Stimulated activated CD8-positive, alpha-beta memory T cell treated with anti-CD3 and anti-CD28 coated beads, Interleukin-15, amount 100 ng/mL, for 24 hours (primary cell): ENCODE results near the gene ZNF382.
A peak's percentile ranks its signal among the peaks of the same experiment; 100 is the strongest.
"Not testable (repeated sequence)": the region's sequence is repeated elsewhere in the genome, so short reads cannot be mapped to it uniquely, and the experiment has no call there.

ENCODE experiments used
- DNase-seq: peaks from one replicate; pipeline ENCODE4 v3.0.0-alpha.2; 2020; ENCODE audit warnings: low read depth

The ZNF382 gene

DNA sequence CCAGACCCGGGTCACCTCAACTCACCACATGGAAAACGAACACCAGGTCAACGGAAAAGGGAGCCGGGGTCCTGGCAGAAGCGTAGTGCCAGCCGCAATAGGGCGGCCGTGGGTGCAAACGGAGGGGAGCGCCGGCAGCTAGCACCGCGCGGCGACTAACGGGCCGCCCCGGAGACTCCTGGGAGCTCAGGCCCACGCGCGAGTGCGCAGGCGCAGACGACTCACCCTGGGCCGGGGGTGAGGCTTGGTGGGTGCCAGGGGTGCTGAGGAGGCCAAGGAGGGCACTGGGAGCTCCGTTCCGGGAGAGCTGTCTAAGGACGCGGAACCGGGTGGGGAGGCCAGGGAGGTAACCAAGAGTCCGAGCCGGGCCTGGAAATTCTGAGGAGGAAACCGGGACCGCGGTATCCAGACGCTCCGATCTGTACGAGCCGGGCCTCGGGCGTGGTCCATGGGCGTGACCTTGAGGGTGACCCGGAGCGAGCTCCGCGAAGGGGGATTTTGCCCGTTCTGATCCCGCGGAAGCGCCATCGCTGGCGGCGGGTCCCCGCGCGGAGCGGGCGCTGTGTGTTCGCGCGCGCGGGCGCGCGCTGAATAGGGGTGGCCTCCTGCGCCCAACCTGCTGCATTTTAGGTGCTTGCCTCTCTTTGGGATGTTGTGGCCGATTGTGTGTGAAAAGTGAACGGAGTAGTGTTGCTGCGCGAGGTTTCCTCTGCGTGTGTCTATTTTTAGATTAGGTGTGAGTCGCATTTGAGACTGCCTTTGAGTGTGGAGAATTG, at the start of gene ZNF382:
Gene ZNF382 (plus strand): TSS at position 213 of the 776 bp plus-strand sequence. CDS start 4,602 bp downstream, outside the sequence.
- DNase-seq = peak; percentile 80

- no peak for DNase-seq
Observed at GRCh38 chr19:36564391-36564790, 40.7 kb upstream of the ZNF382 start.

DNA sequence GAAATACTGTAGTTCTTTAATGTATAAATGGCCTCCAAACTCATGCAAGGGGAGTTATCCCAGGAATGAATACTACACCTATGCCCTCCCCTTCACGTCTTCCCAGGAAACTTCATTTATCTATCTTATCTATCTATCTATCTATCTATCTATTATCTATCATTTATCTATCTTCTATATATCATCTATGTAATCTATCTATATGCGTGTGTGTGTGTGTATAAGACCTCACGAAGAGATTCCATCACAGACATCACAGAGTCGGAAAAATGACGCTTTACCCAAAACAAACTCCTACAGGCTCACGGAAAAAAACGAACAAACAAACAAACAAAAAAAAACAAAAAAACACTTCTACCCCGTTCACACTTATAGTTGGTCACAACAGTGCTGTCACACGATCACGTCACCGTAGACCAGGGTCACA, 32.5 kb upstream of the ZNF382 start:
- DNase-seq = no peak

GRCh38 chr19:36573020-36573894, 31.9 kb upstream of the ZNF382 start, which contains the start of gene ZNF529:
Gene ZNF529 (minus strand): TSS chr19:36573292. CDS start chr19:36572346, 946 bp downstream.
- peak; percentile 60 for DNase-seq

DNA sequence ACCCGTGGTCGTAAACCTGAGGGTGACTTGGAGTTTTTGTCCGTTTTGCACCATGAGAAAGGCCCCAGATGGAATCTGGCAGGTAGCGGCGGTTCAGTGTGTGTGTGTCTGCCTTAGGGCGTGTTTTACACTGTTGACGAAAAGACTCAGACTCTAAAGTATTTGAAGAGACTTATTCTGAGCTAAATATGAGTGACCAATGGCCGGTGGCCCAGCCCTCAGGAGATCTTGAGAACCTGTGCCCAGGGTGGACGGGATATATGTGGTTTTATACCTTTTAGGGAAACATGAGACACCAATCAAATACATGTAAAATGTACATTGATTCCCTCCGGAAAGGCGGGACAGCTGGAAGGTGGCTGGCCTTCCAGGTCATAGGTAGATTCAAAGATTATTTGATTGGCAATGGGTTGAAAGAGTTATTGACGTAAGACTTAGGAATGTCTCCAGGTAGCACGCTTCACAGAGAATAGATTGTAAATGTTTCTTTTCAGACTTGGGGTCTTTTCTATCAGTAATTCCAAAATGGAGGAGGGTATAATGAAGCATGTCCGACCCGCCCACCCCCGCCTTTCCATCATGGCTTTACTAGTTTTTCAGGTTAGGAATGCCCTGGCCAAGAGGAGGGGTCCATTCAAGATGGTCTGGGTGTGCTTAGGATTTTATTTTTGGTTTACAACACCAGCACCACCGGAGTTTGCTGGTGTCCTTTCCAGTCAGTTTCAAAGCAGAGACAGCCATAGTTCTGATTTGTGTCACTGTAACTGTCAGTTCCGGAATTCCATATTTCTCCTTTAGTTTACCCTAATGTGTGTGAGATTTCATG, 31.0 kb upstream of the ZNF382 start:
- DNase-seq = no peak

DNA sequence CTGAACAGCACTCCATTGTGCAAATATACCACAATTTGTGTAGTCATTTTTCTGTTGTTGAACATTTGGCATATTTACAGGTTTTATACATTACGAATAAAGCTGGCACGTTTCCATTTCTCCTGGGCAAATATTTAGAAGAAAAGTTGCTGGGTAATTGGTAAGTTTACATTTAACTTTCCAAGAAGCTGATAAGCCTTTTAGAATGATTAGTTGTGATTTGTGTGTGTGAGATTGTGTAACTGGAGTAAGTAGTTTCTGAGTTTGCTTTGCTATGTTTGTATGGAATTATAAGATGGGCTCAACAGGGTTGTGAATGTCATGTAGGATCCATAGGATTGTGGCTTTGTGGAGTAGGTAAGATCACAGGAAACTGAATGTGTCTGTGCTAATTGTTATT, 30.4 kb upstream of the ZNF382 start:
- no peak for DNase-seq

DNA sequence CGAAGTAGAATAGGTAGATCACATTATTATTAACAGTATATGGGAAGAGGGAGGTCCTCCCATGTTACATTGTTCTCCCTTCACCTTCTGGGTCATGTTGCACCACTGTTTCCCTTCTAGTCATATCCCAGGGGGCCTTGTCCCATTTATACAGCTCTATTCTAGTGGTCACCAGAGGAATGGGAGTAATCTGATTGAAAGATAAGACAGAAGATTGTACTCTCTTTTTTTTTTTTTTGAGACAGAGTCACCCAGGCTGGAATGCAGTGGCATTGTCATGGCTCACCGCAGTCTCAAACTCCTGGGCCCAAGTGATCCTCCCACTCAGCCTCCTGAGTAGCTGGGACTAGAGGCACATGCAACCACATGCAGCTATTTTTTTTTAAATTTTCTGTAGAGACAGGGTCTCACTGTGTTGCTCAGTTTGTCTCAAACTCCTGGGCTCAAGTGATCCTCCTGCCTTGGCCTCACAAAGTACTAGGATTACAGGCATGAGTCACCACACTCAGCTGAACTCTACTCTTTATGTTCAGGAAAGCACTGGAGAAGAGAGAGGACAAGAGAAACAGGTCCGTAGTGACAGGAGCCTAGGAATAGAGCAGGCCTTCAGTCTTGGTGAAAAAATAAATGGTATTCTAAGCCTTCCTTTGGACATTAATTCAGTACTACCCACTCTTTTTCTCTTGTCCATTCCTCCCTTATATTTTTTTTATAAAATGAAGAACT, 27.7 kb upstream of the ZNF382 start:
- no peak for DNase-seq

GRCh38 chr19:36579255-36579654, 25.9 kb upstream of the ZNF382 start:
- DNase-seq = no peak

- DNase-seq = not testable (repeated sequence)
Observed at GRCh38 chr19:36602681-36603080, 2.4 kb upstream of the ZNF382 start.

DNA sequence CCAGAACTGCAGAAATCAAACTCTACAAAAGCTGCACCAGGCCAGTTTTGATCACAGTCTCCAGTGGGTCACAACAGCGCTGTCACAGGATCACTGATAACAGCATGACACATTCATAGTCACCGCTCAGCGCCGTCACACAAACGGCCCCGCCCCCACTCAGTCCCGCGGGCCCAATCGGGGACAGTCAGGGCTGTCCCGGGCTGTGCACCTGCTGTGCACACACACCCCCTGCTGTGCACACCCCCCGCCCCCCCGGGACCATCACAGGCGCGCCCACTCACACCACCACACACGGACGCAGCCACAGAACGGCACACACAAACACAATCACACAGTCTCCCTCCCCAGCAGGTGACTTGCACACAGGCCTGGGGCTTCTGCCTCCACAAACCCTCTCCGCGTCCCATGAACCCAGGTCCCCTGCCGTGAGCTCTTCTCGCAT, 435 bp upstream of the ZNF382 start:
- DNase-seq = peak; percentile 74

GRCh38 chr19:36605877-36606478, 865 bp downstream of the ZNF382 start:
- no peak for DNase-seq

DNA sequence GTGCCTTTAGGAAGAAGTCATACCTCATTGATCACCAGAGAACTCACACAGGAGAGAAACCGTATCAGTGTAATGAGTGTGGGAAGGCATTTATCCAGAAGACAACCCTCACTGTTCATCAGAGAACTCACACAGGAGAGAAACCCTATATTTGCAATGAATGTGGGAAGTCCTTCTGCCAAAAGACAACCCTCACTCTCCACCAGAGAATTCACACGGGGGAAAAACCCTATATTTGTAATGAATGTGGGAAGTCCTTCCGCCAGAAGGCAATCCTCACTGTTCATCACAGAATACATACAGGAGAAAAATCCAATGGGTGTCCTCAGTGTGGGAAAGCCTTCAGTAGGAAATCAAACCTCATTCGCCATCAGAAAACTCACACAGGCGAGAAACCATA, 21.9 kb downstream of the ZNF382 start:
- DNase-seq = no peak

- DNase-seq = no peak
Observed at GRCh38 chr19:36635342-36635741, 30.2 kb downstream of the ZNF382 start.

DNA sequence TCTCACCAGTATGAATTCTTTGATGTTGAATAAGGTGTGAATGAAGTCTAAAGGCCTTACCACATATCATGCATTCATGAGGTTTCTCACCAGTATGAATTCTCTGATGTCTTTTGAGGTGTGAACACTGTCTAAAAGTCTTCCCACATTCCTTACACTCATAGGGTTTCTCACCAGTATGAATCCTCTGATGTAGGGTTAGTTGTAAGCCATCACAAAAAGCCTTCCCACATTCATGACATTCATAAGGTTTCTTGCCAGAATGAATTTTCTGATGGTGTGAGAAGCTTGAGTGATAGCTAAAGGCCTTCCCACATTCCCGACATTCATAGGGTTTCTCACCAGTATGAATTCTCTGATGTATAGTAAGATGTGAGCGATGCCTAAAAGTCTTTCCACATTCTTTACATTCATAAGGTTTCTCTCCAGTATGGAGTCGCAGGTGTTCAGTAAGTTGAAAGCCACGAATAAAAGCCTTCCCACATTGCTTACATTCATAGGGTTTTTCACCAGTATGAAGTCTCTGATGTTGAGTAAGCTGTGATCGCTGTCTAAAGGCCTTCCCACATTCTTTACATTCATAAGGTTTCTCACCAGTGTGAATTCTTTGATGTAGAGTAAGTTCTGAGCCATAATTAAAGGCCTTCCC, 33.9 kb downstream of the ZNF382 start:
- DNase-seq = no peak

- no peak for DNase-seq
Observed at GRCh38 chr19:36646746-36647145, 41.6 kb downstream of the ZNF382 start.

DNA sequence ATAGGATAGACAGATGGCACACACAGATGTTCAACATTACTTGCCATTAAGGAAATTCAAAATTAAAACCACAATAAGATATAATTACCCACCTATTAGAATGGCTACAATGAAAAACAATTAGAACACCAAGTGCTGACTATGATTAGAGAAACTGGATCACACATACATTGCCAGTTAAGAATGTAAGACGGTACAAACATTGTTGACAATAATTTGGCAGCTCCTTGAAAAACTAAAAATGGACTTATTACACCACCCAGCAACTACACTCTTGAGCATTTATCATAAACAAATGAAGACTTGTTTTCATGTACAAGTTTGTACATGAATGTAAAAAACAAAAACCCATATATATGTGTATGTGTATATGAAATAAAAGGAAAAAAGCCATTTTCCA, 47.8 kb downstream of the ZNF382 start:
- no peak for DNase-seq

- DNase-seq = no peak
Observed at GRCh38 chr19:36665832-36666231, 60.7 kb downstream of the ZNF382 start.

- no peak for DNase-seq
Observed at GRCh38 chr19:36668646-36669045, 63.5 kb downstream of the ZNF382 start.

DNA sequence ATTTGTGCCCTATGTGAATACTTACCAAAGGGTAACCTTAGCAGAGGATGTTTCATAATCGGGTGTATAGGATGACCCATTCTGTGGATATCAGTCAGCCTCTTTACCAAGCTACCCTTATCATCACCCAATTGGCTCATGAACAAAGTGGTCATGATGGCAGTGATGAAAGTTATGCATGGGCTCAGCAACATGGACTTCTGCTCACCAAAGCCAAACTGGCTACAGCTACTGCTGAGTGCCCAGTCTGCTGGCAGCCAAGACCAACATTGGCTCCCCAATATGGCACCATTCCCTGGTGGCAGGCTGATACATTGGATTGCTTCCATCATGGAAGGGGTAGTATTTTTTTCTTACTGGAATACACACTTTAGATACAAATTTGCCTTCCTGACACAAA, 67.3 kb downstream of the ZNF382 start:
- DNase-seq = no peak

GRCh38 chr19:36674201-36674600, 69.1 kb downstream of the ZNF382 start:
- DNase-seq = no peak
